Stromal cell of bone marrow (primary cell): Measurements from ENCODE around the gene SLC44A3.
"Not testable (repeated sequence)": the region's sequence is repeated elsewhere in the genome, so short reads cannot be mapped to it uniquely, and the experiment has no call there.

Source experiments
- DNase-seq: peaks from one replicate; pipeline ENCODE4 v3.0.0-alpha.2; 2012; ENCODE audit warnings: low read depth

Gene SLC44A3

DNA sequence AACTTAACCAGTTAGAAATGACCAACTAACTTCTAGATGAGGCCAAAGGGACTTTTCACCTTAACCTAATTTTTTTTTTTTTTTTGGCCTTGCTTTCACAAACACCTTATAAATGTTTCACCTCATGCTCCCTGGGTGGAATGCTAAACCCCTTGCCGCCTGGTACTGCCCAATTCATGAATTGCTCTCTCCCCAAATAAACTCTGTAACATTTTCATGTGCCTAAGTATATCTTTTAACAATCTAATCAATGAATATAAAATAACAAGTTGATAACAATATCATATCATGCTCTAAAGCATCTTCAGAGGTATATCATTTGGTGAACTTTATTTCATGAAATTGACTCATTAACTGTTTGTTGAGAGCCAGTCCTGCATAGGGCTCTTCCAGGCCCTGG is 117.7 kb downstream of the SLC44A3 start:
- no peak for DNase-seq

DNA sequence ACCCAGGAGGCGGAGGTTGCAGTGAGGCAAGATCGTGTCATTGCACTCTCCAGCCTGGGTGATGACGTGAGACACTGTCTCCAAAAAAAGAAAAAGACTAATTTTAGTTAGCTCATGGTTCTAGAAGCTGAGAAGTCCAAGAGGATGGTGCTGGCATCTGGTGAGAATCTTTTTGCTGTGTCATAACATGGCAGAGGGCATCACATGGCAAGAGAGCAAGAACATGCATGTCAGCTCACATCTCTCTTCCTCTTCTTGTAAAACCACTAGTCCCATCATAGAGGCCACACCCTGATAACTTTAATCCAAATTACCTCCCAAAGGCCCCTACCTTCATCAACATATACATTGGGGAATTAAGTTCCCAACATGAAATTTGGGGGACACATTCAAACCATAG is 120.6 kb downstream of the SLC44A3 start:
- DNase-seq = no peak

DNA sequence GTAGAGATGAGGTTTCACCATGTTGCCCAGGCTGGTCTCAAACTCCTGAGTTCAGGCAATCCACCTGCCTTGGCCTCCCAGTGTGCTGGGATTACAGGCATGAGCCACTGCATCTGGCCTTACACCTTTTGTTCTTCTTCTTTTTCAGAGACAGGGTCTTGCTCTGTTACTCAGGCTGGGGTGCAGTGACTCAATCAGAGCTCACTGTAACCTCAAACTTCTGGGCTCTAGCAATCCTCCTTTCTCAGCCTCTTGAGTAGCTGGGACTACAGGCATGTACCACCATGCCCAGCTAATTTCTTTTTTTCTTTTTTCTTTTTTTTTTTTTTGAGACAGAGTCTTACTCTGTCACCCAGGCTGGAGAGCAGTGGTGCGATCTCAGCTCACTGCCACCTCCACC is 121.3 kb downstream of the SLC44A3 start:
- DNase-seq = not testable (repeated sequence)

DNA sequence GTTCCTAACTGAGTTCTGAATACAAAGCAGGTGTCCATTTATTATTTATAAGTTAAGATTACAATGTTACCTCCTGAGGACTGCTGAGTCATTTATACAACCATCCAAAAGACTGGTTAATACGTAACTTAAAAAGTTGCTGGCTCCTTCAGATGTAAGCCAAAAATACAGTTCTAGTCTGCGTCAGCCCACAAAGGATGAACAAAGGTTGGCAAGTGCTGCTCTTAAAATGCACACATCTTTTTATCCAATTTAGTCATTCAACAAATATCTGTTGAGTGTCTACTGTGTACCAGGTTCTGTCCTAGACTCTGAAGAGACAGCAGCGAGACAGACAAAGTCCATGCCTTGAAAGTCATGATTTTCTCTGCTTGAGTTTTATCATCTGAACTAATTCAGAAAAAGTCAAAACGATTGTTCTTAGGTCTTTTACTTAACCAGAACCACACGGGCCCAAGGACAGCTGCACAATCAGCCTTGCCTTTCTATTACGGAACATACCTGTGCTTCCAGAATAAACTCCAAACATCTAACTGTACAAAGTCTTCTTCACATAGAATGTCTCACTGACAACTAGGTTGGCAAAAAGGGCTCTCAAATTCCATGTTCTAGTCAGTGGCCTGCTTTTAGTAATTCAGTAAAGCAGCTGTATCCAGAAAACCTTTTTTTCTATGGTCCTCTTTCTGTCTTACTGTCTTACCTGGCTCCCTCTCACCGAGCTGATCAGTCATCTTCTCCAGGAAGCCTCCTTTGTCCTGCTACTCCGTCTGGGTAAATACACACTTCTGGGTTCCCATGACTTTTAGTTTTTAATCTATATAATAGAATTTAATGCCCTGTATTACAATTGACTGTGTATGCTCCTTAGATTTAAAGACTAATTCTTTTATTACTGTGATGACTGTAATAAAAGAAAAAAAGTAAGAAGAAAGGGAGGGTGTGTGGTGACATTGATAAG is 122.3 kb downstream of the SLC44A3 start:
- DNase-seq = no peak
